ENCODE results near the gene PIGO.

- TF ChIP-seq CTCF (IDR thresholded peaks at IDR 0.05 in 4 of 5, conservative IDR thresholded peaks at IDR 0.05 in 1 of 5) (no peak), POLR2A (IDR thresholded peaks at IDR 0.05) (no peak)
Observed at GRCh38 chr9:35116539-35116897, 20.1 kb upstream of the PIGO start.

Data from gastrocnemius medialis (tissue), 4 donors.